ENCODE measurements around the gene CMTR1. TPM values are rescaled to one million over a fixed set of nuclear protein-coding genes. Genes with fewer than 3 reads are reported as not detected.

The CMTR1 gene
- total RNA-seq, 4 donors from 2014 or later = 21.4 to 43.1 (median 29.3) TPM

DNA sequence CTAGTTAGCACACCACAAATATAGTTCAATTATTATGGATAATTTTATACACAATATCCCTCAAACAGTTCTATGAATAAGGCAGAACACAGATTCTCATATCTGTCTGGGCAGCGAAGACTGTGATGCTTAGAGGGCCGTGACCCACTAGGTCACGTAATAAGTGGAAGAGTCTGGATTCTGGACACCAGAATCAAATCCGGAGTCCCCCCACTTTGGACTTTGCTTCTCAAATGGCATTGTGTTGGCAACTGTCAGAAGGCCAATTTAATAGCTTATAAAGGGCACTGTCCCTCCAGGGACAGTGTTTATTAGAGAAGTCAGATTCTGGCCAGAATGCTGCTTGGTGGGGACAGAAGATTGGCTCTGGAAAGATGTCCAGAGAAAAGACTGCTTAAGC lies 73.5 kb downstream of the CMTR1 start:
- TF ChIP-seq, protein P1, sequence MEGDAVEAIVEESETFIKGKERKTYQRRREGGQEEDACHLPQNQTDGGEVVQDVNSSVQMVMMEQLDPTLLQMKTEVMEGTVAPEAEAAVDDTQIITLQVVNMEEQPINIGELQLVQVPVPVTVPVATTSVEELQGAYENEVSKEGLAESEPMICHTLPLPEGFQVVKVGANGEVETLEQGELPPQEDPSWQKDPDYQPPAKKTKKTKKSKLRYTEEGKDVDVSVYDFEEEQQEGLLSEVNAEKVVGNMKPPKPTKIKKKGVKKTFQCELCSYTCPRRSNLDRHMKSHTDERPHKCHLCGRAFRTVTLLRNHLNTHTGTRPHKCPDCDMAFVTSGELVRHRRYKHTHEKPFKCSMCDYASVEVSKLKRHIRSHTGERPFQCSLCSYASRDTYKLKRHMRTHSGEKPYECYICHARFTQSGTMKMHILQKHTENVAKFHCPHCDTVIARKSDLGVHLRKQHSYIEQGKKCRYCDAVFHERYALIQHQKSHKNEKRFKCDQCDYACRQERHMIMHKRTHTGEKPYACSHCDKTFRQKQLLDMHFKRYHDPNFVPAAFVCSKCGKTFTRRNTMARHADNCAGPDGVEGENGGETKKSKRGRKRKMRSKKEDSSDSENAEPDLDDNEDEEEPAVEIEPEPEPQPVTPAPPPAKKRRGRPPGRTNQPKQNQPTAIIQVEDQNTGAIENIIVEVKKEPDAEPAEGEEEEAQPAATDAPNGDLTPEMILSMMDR (IDR thresholded peaks at IDR 0.05; ENCODE audit: low read depth) = no peak

DNA sequence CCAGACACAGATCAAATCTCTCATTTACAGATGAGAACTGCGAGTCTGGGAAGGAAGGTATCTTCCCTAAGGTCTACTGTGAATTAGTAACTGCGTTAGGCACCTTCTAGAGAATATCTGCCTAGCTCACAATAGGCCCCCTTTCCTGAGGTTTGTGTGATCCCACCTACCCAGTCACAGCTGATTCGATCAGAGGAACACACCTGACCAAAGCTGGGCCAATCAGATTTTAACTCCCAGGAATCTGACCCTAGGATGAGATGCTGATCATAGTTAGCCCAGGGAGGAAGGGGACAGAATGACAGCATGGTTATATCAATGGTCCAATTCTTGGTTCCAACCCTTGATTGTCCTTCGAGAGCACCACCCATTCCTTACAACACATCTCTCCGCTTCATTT lies 74.1 kb downstream of the CMTR1 start:
- TF ChIP-seq, protein P1 (IDR thresholded peaks at IDR 0.05; ENCODE audit: low read depth) = no peak

DNA sequence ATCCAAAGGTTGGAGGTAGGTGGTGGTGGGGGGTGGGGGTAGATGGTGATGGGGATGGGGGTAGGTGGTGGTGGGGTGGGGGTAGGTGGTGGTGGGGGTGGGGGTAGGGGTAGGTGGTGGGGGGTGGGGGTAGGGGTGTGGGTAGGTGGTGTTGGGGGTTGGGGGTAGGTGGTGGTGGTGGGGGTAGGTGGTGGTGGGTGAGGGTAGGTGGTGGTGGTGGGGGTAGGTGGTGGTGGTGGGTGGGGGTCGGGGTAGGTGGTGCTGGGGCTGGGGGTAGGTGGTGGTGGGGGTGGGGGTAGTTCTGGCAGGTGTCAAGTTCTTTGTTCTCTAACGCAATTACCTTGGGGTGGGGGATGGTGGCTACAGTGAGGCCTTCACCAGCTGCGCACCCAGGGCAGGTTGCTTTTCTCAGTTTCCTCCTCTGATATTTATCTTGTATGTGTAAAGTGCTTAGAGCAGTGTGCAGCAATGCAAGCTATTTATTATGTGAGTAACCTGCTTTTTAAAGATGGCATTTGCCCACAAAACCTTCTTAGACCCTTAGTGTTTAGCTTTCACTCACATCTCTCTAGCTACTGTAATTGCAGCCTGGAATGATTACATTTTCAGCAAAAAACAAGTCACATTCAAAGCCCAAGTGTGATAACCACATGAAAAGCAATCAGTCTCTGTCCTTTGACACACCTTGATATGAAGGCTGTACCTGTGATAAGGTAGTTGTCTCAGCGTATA lies 74.8 kb downstream of the CMTR1 start:
- TF ChIP-seq, protein P1 (IDR thresholded peaks at IDR 0.05; ENCODE audit: low read depth) = no peak

DNA sequence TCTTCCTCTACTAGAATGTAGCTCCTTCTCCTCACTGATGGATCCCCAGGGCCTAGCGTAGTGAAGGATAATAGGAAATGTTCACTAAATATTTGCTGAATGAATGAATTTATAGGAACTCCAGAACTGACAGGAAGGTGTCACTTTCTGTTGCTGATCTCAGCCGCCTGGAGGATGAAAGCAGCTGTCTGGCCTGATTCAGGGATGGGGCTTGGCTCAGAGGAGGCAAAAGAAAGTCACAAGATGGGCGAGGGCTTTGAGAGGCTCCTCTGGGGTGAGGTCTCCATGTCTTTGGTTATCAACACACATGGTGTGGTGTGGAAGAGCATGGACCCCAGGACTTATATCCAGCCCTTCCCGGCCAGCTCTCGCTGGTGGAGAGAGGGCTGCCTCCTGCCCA lies 78.2 kb downstream of the CMTR1 start:
- TF ChIP-seq, protein P1 (IDR thresholded peaks at IDR 0.05; ENCODE audit: low read depth) = no peak

DNA sequence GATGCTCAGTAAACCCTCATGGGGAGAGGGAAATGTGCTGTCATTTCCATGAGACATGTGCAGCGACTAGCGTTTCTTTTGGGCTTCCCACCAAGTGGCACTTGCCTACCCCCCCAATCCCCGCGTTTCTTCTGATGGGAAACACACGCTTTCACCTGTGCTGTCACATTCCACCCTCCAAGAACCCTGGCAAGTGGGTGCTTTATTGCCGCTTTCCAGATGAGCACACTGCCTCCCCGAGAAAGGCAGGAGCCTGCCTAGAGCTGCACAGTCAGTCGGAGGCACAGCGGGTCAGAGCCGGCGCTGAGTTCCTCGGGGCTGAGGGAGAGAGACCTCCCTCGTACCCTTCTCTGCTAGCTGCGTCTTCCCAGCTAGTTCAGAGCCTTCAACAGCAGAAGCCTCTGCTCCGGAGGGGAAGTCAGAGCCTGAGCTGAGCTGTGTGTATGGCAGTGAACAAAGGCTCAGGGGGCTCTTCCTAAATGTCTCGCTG lies 78.9 kb downstream of the CMTR1 start:
- TF ChIP-seq, protein P1 (IDR thresholded peaks at IDR 0.05; ENCODE audit: low read depth) = no peak

DNA sequence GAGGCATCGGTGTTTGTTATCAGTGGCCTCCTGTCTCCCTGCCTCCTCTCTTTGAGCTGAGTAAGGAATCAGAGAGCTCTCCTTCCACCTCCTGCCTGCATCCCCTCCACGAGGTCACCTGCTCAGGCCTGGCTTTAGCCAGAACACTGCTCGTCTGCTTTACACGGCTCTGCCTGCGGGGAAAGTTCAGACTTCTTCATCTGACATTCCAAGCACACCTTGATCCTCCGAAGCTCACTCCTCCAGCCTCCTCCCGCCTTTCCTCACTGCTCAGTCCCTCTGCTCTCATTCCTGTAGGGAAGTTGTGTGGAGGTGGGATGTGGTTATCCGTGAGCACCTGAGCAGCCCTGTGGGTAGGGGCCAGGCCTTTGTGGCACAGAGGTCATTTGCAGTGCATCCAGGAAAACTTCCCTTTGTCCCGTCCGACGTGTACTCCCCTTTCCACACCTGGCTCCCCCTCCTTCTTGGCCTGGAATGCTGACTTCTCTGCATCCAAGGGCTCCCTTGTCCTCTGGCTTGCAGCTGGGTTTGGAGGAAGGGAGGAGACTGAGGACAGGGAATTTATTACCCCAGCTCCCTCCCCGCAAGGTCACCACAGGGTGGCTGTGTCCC lies 79.5 kb downstream of the CMTR1 start:
- TF ChIP-seq, protein P1 (IDR thresholded peaks at IDR 0.05; ENCODE audit: low read depth) = no peak

DNA sequence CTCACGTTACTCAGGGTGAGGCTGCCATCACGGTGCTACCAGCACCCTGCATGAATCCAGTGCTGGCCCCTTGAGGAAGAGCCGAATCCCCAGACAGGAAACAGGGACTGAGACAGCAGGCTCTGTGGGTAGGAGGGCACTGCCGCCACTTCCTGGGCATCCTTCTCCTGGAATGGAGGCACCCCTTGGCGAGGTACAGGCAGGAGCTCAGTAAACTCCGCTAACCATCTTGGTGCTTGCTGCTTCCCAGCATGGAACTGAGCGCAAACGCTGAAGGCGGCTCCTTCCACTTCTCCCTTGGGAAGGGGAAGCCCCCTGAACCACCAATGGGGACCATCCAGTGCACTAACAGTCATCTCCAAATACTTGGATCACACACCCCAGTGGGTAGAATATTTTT lies 80.1 kb downstream of the CMTR1 start:
- TF ChIP-seq, protein P1 (IDR thresholded peaks at IDR 0.05; ENCODE audit: low read depth) = no peak

Measured in subcutaneous adipose tissue (tissue), 4 donors.